ENCODE measurements around the gene DIRAS2. TPM values are rescaled to one million over a fixed set of nuclear protein-coding genes. Genes with fewer than 3 reads are reported as not detected.

The DIRAS2 gene
- total and polyA plus RNA-seq, 2 of the 13 experiments (the other 11 are each of a cell fraction or from before 2014, with no cell fraction given) = not detected

- FAIRE-seq (no peak), ATAC-seq (no peak), DNase-seq (ENCODE audit: low spot score) (no peak)
- intact Hi-C loops (cut with micrococcal nuclease; ENCODE audit: unreplicated experiment) = no loop called here
- no peak overlapping the region for H3K4me3 ChIP-seq (replicated peaks in 1 of 3; ENCODE audit: insufficient read depth in 1 of 3, low read depth in 2 of 3, low read length in 3 of 3)
- H3K27me3 ChIP-seq (ENCODE audit: control insufficient read depth in 1 of 2, insufficient read depth in 2 of 2, low read length in 2 of 2) = no peaks in the 10 kb centered on the region
- no TSS peak for BruUV-seq (replicated peaks)
- H3K79me2 ChIP-seq (ENCODE audit: insufficient read depth, low read length) = no peaks in the 10 kb centered on the region
- ChIA-PET POLR2A (no interaction called here), CTCF (ENCODE audit: low intra/inter-chr PET ratio, low total read pairs) (no interaction called here)
- H3K9me3 ChIP-seq (ENCODE audit: low read length) = no peaks in the 10 kb centered on the region
- TF ChIP-seq ZBTB49 (CRISPR knock-in tag; IDR thresholded peaks at IDR 0.05; ENCODE audit: borderline replicate concordance) (no peak), YY1 (IDR thresholded peaks at IDR 0.05; ENCODE audit: insufficient read depth, insufficient replicate concordance, low read depth, low read length) (no peak), ZNF160 (CRISPR knock-in tag; IDR thresholded peaks at IDR 0.05) (no peak), ARNTL (CRISPR knock-in tag; IDR thresholded peaks at IDR 0.05) (no peak), RBAK (CRISPR knock-in tag; IDR thresholded peaks at IDR 0.05) (no peak), ZNF652 (CRISPR knock-in tag; IDR thresholded peaks at IDR 0.05; ENCODE audit: borderline replicate concordance, low read depth) (no peak), HNF4A (CRISPR knock-in tag; IDR thresholded peaks at IDR 0.05) (no peak), JARID2 (CRISPR knock-in tag; IDR thresholded peaks at IDR 0.05; ENCODE audit: insufficient replicate concordance) (no peak), PRMT3 (CRISPR knock-in tag; IDR thresholded peaks at IDR 0.05; ENCODE audit: borderline replicate concordance, low read depth) (no peak), ZNF3 (CRISPR knock-in tag; IDR thresholded peaks at IDR 0.05) (no peak), TFAP4 (IDR thresholded peaks at IDR 0.05; ENCODE audit: borderline replicate concordance, low read depth) (no peak), ZNF660 (CRISPR knock-in tag; IDR thresholded peaks at IDR 0.05; ENCODE audit: borderline replicate concordance, low read depth) (no peak), ZNF678 (CRISPR knock-in tag; IDR thresholded peaks at IDR 0.05) (no peak), ZNF460 (CRISPR knock-in tag; IDR thresholded peaks at IDR 0.05; ENCODE audit: borderline replicate concordance) (no peak), ZNF768 (CRISPR knock-in tag; IDR thresholded peaks at IDR 0.05) (no peak), AKAP8 (CRISPR knock-in tag; IDR thresholded peaks at IDR 0.05) (no peak), ZNF7 (CRISPR knock-in tag; IDR thresholded peaks at IDR 0.05) (no peak), CBX1 (IDR thresholded peaks at IDR 0.05; ENCODE audit: low read depth) (no peak)
- TF ChIP-seq, protein P1, sequence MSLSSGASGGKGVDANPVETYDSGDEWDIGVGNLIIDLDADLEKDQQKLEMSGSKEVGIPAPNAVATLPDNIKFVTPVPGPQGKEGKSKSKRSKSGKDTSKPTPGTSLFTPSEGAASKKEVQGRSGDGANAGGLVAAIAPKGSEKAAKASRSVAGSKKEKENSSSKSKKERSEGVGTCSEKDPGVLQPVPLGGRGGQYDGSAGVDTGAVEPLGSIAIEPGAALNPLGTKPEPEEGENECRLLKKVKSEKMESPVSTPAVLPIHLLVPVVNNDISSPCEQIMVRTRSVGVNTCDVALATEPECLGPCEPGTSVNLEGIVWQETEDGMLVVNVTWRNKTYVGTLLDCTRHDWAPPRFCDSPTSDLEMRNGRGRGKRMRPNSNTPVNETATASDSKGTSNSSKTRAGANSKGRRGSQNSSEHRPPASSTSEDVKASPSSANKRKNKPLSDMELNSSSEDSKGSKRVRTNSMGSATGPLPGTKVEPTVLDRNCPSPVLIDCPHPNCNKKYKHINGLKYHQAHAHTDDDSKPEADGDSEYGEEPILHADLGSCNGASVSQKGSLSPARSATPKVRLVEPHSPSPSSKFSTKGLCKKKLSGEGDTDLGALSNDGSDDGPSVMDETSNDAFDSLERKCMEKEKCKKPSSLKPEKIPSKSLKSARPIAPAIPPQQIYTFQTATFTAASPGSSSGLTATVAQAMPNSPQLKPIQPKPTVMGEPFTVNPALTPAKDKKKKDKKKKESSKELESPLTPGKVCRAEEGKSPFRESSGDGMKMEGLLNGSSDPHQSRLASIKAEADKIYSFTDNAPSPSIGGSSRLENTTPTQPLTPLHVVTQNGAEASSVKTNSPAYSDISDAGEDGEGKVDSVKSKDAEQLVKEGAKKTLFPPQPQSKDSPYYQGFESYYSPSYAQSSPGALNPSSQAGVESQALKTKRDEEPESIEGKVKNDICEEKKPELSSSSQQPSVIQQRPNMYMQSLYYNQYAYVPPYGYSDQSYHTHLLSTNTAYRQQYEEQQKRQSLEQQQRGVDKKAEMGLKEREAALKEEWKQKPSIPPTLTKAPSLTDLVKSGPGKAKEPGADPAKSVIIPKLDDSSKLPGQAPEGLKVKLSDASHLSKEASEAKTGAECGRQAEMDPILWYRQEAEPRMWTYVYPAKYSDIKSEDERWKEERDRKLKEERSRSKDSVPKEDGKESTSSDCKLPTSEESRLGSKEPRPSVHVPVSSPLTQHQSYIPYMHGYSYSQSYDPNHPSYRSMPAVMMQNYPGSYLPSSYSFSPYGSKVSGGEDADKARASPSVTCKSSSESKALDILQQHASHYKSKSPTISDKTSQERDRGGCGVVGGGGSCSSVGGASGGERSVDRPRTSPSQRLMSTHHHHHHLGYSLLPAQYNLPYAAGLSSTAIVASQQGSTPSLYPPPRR (CRISPR knock-in tag; IDR thresholded peaks at IDR 0.05; ENCODE audit: borderline replicate concordance) = no peak
- no peak overlapping the region for H2AFZ ChIP-seq (ENCODE audit: low read length)
- no peak overlapping the region for H3K27ac ChIP-seq (ENCODE audit: extremely low read length, insufficient read depth, low read length)
- WGBS (ENCODE audit: low lambda C conversion rate) = 0% methylated on average over 3 of the region's 3 CpGs
- no peak overlapping the region for H3K9ac ChIP-seq (ENCODE audit: insufficient read depth, low read depth, low read length)
- H4K20me1 ChIP-seq (ENCODE audit: insufficient read depth, low read length) = no peaks in the 10 kb centered on the region
- H3K4me1 ChIP-seq (ENCODE audit: insufficient read depth, low read length) = no peaks in the 10 kb centered on the region
- no peaks in the 10 kb centered on the region for H3K36me3 ChIP-seq (replicated peaks in 1 of 2; ENCODE audit: control insufficient read depth in 1 of 2, insufficient read depth in 2 of 2, low read length in 2 of 2)
- in situ Hi-C loops (cut with HindIII; ENCODE audit: extremely low pct_ligation_motif_present, low pct_unique_long_range_greater_than_20kb) = no loop called here
- no peak overlapping the region for H3K4me2 ChIP-seq (ENCODE audit: low read depth, low read length)
These were observed 15.6 kb upstream of the DIRAS2 start for GRCh38 chr9:90658181-90658580.
